Measurements from ENCODE around the gene EML6.

GRCh38 chr2:54944724-54945326 lies 221.4 kb downstream of the EML6 start:
- TF ChIP-seq, protein P1, sequence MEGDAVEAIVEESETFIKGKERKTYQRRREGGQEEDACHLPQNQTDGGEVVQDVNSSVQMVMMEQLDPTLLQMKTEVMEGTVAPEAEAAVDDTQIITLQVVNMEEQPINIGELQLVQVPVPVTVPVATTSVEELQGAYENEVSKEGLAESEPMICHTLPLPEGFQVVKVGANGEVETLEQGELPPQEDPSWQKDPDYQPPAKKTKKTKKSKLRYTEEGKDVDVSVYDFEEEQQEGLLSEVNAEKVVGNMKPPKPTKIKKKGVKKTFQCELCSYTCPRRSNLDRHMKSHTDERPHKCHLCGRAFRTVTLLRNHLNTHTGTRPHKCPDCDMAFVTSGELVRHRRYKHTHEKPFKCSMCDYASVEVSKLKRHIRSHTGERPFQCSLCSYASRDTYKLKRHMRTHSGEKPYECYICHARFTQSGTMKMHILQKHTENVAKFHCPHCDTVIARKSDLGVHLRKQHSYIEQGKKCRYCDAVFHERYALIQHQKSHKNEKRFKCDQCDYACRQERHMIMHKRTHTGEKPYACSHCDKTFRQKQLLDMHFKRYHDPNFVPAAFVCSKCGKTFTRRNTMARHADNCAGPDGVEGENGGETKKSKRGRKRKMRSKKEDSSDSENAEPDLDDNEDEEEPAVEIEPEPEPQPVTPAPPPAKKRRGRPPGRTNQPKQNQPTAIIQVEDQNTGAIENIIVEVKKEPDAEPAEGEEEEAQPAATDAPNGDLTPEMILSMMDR (IDR thresholded peaks at IDR 0.05) = no peak
- TF ChIP-seq POLR2A (IDR thresholded peaks at IDR 0.05) = no peak
